Measurements from ENCODE around the gene CDH23.
A peak's percentile ranks its signal among the peaks of the same experiment; 100 is the strongest.
"Not testable (repeated sequence)": the region's sequence is repeated elsewhere in the genome, so short reads cannot be mapped to it uniquely, and the experiment has no call there.

CDH23 gene

DNA sequence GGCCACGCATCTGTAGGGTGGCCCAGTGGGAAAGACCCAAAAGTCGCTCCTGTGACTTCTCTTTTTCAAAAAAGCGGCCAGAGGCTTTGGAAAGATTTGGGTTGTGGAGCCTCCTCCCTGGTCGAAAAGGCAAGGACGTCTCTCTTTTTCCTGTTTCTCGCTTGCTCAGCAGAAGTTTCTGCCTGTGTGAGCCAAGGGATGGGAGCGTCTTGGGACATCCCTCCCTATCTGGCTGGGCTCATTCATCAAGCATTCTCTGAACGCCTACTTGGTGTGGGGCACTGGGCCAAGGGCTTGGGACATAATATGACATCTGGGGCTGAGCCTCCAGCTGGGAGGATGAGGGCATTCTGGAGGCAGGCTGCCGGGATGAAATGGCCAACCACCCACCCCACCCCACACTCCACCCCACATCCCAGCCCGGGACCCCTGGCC, 201.9 kb downstream of the CDH23 start:
- no peak for TF ChIP-seq CTCF (conservative IDR thresholded peaks at IDR 0.05; ENCODE audit: low read depth, low read length)
- H3K4me3 ChIP-seq (ENCODE audit: low read depth, low read length), result no peak overlapping the region
- peak; percentile 89 for DNase-seq (ENCODE audit: low read depth)

- no peak for DNase-seq (ENCODE audit: low read depth)
- no peak overlapping the region for H3K4me3 ChIP-seq (ENCODE audit: low read depth, low read length)
Measured at GRCh38 chr10:71599518-71599917, 202.8 kb downstream of the CDH23 start.

GRCh38 chr10:71600242-71600641, 203.5 kb downstream of the CDH23 start:
- H3K4me3 ChIP-seq (ENCODE audit: low read depth, low read length); DNase-seq (ENCODE audit: low read depth): not testable (repeated sequence)

More at GRCh38 chr10:71599518-71599917, 202.8 kb downstream of the CDH23 start:
- no peak for TF ChIP-seq CTCF (conservative IDR thresholded peaks at IDR 0.05; ENCODE audit: low read depth, low read length)

GRCh38 chr10:71600849-71601248, 204.1 kb downstream of the CDH23 start:
- peak; percentile 92 for DNase-seq (ENCODE audit: low read depth)
- no peak for TF ChIP-seq CTCF (conservative IDR thresholded peaks at IDR 0.05; ENCODE audit: low read depth, low read length)
- no peak overlapping the region for H3K4me3 ChIP-seq (ENCODE audit: low read depth, low read length)

GRCh38 chr10:71601273-71601672, 204.6 kb downstream of the CDH23 start:
- no peak overlapping the region for H3K4me3 ChIP-seq (ENCODE audit: low read depth, low read length)
- no peak for TF ChIP-seq CTCF (conservative IDR thresholded peaks at IDR 0.05; ENCODE audit: low read depth, low read length)
- DNase-seq (ENCODE audit: low read depth), result no peak

- no peak for DNase-seq (ENCODE audit: low read depth)
- H3K4me3 ChIP-seq (ENCODE audit: low read depth, low read length), result no peak overlapping the region
- TF ChIP-seq CTCF (conservative IDR thresholded peaks at IDR 0.05; ENCODE audit: low read depth, low read length), result no peak
Measured at GRCh38 chr10:71603150-71603549, 206.4 kb downstream of the CDH23 start.

DNA sequence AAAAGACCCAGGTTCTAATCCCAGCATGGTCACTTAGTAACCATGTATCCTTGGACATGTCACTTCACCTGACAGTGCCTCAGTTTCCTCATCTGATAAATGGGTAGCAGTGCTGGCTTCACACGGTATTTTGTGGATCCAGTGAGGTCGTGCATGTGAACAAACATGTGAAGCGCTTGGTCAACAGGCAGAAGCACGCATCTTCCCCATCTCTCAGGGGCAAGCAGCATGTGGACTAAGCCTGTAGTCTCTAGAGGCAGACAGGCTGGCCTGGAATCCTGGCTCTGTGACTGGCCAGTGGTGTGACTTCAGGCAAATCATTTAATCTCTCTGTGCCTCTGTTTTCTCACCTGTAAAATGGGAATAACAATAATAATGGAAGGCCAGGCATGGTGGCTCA, 207.0 kb downstream of the CDH23 start:
- DNase-seq (ENCODE audit: low read depth), result no peak
- H3K4me3 ChIP-seq (ENCODE audit: low read depth, low read length), result no peak overlapping the region
- TF ChIP-seq CTCF (conservative IDR thresholded peaks at IDR 0.05; ENCODE audit: low read depth, low read length), result no peak

All from choroid plexus epithelial cell (primary cell).